Middle frontal gyrus (tissue), 1 donor: ENCODE data around the gene DEPDC5.

Source experiments
- DNase-seq: peaks from one replicate; pipeline ENCODE4 v3.0.0-alpha.2; 2015; ENCODE audit warnings: low spot score; ENCODE audit errors: extremely low spot score

DEPDC5 gene

GRCh38 chr22:31945443-31945855 is 191.6 kb downstream of the DEPDC5 start:
- DNase-seq, result no peak

- DNase-seq, result no peak
These were observed 192.3 kb downstream of the DEPDC5 start for GRCh38 chr22:31945971-31946680.

- DNase-seq, result no peak
These were observed 193.5 kb downstream of the DEPDC5 start for GRCh38 chr22:31947296-31947695.

- DNase-seq, result no peak
These were observed 194.2 kb downstream of the DEPDC5 start for GRCh38 chr22:31948002-31948401.

GRCh38 chr22:31950226-31950625 is 196.4 kb downstream of the DEPDC5 start:
- no peak for DNase-seq

- DNase-seq, result no peak
These were observed 197.6 kb downstream of the DEPDC5 start for GRCh38 chr22:31951194-31952093.

GRCh38 chr22:31952094-31952401 is 198.2 kb downstream of the DEPDC5 start:
- DNase-seq, result no peak

- no peak for DNase-seq
These were observed 198.7 kb downstream of the DEPDC5 start for GRCh38 chr22:31952472-31952871.

- DNase-seq, result no peak
These were observed 199.4 kb downstream of the DEPDC5 start for GRCh38 chr22:31953261-31953660.

GRCh38 chr22:31954535-31955523 is 201.0 kb downstream of the DEPDC5 start:
- no peak for DNase-seq

GRCh38 chr22:31956360-31956759 is 202.5 kb downstream of the DEPDC5 start:
- no peak for DNase-seq
